Retinal pigment epithelial cell (primary cell): ENCODE data around the gene VIPR2.

Experiments used
- DNase-seq: peaks from one replicate; pipeline ENCODE4 v3.0.0-alpha.2; 2010; ENCODE audit warnings: low read depth
- H3K4me3 ChIP-seq: 2 replicates; pipeline ENCODE4 v1.5.1; 2011; ENCODE audit warnings: mild to moderate bottlenecking, low read length, control low read depth, moderate library complexity
- TF ChIP-seq, protein P1 (sequence below): conservative IDR thresholded peaks from 2 replicates; pipeline ENCODE4 v1.5.1; 2011; ENCODE audit warnings: low read depth, low read length, control low read depth, inconsistent platforms

Gene VIPR2, protein sequence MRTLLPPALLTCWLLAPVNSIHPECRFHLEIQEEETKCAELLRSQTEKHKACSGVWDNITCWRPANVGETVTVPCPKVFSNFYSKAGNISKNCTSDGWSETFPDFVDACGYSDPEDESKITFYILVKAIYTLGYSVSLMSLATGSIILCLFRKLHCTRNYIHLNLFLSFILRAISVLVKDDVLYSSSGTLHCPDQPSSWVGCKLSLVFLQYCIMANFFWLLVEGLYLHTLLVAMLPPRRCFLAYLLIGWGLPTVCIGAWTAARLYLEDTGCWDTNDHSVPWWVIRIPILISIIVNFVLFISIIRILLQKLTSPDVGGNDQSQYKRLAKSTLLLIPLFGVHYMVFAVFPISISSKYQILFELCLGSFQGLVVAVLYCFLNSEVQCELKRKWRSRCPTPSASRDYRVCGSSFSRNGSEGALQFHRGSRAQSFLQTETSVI

DNA sequence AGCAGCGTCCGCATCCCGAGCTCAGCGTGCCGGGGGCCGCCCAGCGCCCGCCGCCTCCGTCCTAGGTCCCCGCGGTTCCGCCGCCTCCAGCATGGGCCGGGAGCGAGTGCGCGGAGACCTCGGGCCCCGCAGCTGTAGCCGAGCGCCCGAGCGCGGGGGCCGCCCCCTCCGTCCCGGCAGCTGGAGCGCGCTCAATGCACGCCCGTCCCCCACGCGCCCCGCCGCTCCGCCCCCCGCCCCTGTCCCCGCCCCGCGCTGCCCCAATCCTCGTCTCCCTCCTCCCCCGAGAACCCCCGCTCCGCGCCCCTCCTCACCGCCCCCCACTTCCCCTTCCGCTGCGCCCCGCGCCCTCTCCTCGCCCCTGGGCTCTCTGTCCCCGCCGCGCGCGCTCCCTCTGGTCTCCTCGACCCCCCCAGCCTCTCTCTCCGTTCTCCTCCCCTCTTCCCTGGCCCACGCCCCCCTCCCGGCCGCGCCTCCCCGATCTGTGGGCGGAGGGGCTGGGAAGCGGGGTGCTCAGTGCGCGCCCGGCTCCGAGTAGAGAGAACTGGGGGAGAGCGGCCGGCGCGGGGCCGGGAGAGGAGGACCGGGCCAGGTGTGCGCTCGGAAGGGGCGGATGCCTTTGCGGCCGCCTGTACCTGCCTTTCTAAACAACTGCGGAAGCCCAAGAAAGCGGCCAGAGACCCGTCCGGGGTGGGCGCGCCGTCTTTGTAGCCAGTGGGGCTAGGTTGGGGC, at the start of gene VIPR2:
Gene VIPR2, minus strand, starts transcription at position 110 of the 732 bp plus-strand sequence. Its CDS starts 96 bp downstream, at position 14.
- TF ChIP-seq, protein P1, sequence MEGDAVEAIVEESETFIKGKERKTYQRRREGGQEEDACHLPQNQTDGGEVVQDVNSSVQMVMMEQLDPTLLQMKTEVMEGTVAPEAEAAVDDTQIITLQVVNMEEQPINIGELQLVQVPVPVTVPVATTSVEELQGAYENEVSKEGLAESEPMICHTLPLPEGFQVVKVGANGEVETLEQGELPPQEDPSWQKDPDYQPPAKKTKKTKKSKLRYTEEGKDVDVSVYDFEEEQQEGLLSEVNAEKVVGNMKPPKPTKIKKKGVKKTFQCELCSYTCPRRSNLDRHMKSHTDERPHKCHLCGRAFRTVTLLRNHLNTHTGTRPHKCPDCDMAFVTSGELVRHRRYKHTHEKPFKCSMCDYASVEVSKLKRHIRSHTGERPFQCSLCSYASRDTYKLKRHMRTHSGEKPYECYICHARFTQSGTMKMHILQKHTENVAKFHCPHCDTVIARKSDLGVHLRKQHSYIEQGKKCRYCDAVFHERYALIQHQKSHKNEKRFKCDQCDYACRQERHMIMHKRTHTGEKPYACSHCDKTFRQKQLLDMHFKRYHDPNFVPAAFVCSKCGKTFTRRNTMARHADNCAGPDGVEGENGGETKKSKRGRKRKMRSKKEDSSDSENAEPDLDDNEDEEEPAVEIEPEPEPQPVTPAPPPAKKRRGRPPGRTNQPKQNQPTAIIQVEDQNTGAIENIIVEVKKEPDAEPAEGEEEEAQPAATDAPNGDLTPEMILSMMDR, result no peak
- H3K4me3 ChIP-seq, result no peak within 1 kb of the TSS
- DNase-seq, result no peak

DNA sequence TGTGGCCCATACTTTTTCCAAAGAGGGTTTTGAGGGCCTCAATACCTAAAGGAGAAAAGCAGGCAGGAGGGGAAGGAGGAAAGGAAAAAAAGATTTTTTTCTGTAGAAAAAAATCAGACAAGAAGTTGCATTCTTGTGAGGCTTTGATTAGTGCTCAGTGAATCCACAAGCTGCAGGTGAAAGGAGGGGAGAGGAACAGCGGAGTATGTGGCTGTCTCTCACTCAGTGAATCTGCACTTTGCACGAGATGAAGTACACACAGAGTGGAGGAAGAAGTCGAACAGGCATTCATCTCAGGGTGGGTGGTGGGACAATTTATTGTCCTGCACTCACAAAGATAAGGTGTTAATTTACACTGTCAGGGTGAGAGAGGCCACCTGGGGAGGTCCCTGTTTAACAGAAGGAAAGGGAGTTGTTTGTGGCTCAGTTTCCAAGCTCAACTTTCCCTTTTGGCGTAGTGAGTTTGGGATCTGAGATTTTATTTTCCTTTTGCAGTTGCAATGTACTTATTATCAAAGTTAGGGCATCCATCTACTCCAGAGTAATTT, 49.0 kb upstream of the VIPR2 start:
- TF ChIP-seq, protein P1, result no peak
- no peak for DNase-seq
- no peak overlapping the region for H3K4me3 ChIP-seq

DNA sequence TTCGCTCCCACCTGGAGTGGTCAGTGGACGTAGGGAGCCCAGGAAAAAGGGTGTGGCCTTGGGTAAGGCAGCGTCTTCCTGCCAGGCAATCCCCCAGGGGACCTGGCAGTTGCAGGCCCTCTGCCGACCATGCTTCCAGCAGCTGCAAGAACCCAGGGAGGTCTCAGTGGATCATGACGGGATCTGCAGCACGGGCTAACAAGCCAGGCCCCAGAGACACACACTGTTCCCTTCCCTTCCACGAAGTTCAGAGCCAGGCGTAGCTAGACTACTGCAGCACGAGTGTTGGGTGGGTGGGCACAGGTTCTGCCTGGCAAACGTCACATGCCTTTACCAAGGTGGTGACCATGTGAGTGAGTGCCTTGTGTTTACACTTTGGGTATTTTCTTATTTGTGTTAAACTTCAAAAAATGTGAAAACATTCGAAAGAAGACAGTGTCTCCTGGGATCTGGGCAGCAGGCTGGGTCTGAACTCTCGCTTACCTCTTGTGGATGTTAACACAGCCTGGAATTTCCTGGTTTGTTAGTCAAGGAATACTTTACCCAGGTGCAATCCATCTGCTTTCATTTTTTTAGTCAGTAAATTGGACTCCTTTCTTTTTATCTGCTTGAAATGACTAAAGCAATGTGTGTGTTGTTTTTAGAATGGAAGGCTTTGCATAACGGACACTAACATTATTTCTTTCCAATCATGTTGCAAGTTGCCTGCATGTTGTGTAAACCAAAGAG, 48.2 kb upstream of the VIPR2 start:
- TF ChIP-seq, protein P1, result no peak
- no peak for DNase-seq
- no peak overlapping the region for H3K4me3 ChIP-seq

DNA sequence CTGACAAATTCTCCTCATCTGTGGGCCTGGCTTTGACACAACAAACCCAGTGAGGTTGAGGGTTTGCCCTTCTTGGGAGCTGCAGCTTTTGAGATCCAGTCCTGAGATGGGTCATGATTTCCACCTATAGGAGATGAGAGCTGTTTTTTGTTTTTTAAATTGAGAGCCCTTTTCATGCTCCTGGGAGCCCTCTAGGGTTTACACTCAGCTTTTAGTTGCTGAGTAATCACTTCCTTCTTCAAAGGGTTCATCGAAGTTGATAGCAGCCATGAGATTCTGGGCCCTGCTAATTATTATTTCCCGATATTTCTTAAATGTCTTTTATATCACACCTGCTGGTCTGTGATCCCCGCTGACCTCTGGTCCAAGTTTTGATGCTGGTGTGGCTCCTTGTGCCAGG, 47.3 kb upstream of the VIPR2 start:
- no peak for DNase-seq

DNA sequence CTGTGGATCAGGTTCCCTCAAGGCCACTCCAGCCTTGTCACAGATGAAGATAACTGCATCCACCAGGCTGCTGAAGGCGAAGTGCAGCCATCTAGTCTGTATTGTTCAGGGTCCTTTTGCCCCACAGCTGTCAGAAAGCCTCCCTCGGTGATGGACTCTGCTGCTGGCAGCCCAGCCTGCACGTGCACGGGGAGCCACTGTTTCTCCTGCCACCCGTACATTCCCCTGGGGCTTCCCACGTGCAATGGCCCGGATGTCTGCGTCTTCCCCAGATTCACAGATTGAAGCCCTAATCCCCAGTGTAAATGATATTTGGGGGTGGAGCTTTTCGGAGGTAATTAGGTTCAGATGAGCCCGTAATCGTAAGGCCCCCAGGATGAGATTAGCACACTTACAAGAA, 46.6 kb upstream of the VIPR2 start:
- TF ChIP-seq, protein P1, result no peak
- no peak for DNase-seq
- no peak overlapping the region for H3K4me3 ChIP-seq

More for the DNA sequence above, 47.3 kb upstream of the VIPR2 start:
- H3K4me3 ChIP-seq, result no peak overlapping the region
- TF ChIP-seq, protein P1, result no peak

DNA sequence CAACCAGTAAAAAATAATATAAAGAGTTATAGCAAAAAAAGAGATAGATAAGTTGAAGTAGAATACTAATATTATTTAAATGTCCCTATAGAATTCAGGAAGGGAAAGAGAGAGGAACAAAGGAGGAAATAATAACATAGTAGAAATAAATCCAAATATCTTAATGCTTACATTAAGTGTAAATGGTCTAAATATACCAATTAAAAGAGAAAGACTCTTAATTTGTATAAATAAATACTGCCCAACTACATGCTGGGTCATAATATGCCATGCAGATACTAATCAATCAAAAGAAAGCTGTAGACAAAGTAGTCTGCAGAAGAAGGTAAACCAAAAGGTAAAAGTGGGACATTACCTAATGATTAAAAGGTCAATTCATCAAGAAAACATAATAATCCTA, 43.3 kb upstream of the VIPR2 start:
- H3K4me3 ChIP-seq, result no peak overlapping the region
- TF ChIP-seq, protein P1, result no peak
- no peak for DNase-seq
